Measurements from ENCODE around the gene PLEKHJ1.

PLEKHJ1 gene

DNA sequence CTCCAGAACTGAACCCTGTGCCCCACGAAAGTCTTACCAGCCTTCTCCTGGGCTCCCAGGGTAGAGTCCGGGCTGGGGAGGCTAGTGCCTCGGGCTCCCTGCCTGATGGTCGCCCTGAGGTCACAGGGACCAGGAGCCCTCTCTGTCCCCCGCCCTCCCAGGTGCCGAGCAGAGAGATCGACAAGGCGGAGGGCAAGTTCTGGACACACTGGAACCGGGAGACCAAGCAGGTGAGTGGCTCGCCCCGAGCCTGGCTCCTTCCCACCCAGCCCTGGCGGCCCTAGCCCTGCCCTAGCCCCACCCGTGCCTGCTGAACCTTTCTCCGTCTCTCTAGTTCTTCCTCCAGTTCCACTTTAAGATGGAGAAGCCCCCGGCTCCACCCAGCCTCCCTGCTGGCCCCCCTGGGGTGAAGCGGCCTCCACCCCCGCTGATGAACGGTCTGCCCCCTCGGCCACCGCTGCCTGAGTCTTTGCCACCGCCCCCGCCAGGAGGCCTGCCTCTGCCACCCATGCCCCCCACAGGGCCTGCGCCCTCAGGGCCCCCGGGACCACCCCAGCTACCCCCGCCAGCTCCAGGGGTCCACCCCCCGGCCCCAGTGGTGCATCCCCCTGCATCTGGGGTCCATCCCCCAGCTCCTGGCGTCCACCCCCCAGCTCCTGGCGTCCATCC lies 11.4 kb upstream of the PLEKHJ1 start:
- H3K4me3 ChIP-seq (ENCODE audit: low read depth, low read length), result no peak overlapping the region
- DNase-seq (ENCODE audit: low read depth), result no peak
- TF ChIP-seq, protein P1, sequence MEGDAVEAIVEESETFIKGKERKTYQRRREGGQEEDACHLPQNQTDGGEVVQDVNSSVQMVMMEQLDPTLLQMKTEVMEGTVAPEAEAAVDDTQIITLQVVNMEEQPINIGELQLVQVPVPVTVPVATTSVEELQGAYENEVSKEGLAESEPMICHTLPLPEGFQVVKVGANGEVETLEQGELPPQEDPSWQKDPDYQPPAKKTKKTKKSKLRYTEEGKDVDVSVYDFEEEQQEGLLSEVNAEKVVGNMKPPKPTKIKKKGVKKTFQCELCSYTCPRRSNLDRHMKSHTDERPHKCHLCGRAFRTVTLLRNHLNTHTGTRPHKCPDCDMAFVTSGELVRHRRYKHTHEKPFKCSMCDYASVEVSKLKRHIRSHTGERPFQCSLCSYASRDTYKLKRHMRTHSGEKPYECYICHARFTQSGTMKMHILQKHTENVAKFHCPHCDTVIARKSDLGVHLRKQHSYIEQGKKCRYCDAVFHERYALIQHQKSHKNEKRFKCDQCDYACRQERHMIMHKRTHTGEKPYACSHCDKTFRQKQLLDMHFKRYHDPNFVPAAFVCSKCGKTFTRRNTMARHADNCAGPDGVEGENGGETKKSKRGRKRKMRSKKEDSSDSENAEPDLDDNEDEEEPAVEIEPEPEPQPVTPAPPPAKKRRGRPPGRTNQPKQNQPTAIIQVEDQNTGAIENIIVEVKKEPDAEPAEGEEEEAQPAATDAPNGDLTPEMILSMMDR (IDR thresholded peaks at IDR 0.05; ENCODE audit: insufficient read depth, low read depth, low read length, missing control alignments), result no peak

GRCh38 chr19:2246801-2247361 lies 10.8 kb upstream of the PLEKHJ1 start:
- TF ChIP-seq, protein P1 (IDR thresholded peaks at IDR 0.05; ENCODE audit: insufficient read depth, low read depth, low read length, missing control alignments), result no peak
- no peak for DNase-seq (ENCODE audit: low read depth)
- no peak overlapping the region for H3K4me3 ChIP-seq (ENCODE audit: low read depth, low read length)

- no peak for DNase-seq (ENCODE audit: low read depth)
- H3K4me3 ChIP-seq (ENCODE audit: low read depth, low read length), result no peak overlapping the region
- TF ChIP-seq, protein P1 (IDR thresholded peaks at IDR 0.05; ENCODE audit: insufficient read depth, low read depth, low read length, missing control alignments), result no peak
Measured at GRCh38 chr19:2246014-2246620, 10.0 kb upstream of the PLEKHJ1 start.

DNA sequence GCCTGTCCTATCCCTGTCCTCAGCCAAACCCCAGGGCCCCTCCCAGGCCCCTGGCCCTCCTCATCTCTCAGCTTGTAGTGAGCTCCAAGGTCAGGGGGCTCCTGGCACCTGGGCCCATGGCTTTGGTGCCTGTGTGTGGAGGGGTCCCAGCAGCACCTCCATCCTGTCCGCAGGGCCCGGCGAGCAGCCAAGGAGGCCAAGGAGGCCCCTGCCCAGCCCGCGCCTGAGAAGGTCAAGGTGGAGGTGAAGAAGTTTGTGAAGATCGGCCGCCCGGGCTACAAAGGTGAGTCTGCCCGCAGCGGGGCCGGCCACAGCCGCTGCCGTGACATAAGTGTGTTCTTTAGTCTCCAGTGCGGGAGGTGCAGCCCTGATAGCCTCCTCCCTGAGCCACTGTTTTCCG lies 9.1 kb upstream of the PLEKHJ1 start:
- TF ChIP-seq, protein P1 (IDR thresholded peaks at IDR 0.05; ENCODE audit: insufficient read depth, low read depth, low read length, missing control alignments), result no peak
- no peak overlapping the region for H3K4me3 ChIP-seq (ENCODE audit: low read depth, low read length)
- no peak for DNase-seq (ENCODE audit: low read depth)

DNA sequence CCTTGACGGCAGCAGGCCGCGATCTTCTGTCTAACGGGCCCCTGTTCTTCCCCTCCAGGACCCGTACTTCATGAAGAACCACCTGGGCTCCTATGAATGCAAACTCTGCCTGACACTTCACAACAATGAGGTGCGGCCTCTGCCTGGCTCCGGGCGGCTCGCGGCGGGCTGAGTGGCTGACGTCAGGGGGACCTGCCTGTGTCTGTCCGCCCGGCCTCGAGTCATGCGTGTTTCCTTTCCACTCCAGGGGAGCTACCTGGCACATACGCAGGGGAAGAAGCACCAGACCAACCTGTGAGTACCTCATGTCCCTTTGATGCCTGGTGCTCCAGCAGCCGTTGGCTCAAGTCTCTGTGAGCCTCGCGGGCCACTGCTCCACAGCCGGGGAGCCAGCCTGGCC lies 8.4 kb upstream of the PLEKHJ1 start:
- TF ChIP-seq, protein P1 (IDR thresholded peaks at IDR 0.05; ENCODE audit: insufficient read depth, low read depth, low read length, missing control alignments), result no peak
- H3K4me3 ChIP-seq (ENCODE audit: low read depth, low read length), result no peak overlapping the region
- no peak for DNase-seq (ENCODE audit: low read depth)

DNA sequence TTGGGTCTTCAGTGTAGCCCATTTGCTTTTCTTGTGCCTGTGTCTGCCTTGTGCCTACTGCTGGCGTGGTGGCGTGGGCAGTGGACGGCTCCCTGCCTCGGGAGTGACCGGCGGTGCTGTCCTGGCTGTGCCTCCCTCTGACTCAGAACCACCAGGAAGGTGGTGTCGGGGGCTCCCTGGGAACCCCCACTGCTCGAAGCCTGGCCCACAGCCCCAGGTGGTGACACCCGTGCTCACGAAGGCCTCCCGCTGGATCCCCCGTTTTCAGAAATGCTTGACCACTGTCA lies 7.9 kb upstream of the PLEKHJ1 start:
- no peak for DNase-seq (ENCODE audit: low read depth)
- TF ChIP-seq, protein P1 (IDR thresholded peaks at IDR 0.05; ENCODE audit: insufficient read depth, low read depth, low read length, missing control alignments), result no peak

More for the DNA sequence above, 7.9 kb upstream of the PLEKHJ1 start:
- no peak overlapping the region for H3K4me3 ChIP-seq (ENCODE audit: low read depth, low read length)
